K562 (cell line): Measurements from ENCODE around the gene ELOB. TPM values are rescaled to one million over a fixed set of nuclear protein-coding genes. Genes with fewer than 3 reads are reported as not detected.

ENCODE experiments used
- ARID3A ChIP-seq: IDR thresholded peaks from 2 replicates; pipeline ENCODE4 v1.6.1; 2012; ENCODE audit warnings: low read depth, low read length, improper control_type of control experiment, borderline replicate concordance
- ARNT ChIP-seq, 2 experiments: fragments of 450-650 bp; IDR thresholded peaks; 2 replicates each; pipeline ENCODE4 v1.6.1; 2016; ENCODE audit warnings: mild to moderate bottlenecking in 1 of 2
- DMBX1 ChIP-seq: fragments of 250-450 bp; sonication (Bioruptor Pico); IDR thresholded peaks from 2 replicates; pipeline ENCODE4 v1.8.0; 2022; ENCODE audit warnings: inconsistent platforms, mild to moderate bottlenecking, moderate library complexity, borderline replicate concordance
- E2F5 ChIP-seq: sonication (generic); formaldehyde crosslinking; IDR thresholded peaks from 2 replicates; pipeline ENCODE4 v1.8.0; 2022; ENCODE audit warnings: mild to moderate bottlenecking, missing genetic modification reagents
- FOXP1 ChIP-seq: sonication (generic); formaldehyde crosslinking; IDR thresholded peaks from 2 replicates; pipeline ENCODE4 v1.8.0; 2022; ENCODE audit warnings: mild to moderate bottlenecking, missing genetic modification reagents
- HCFC1 ChIP-seq: IDR thresholded peaks from 2 replicates; pipeline ENCODE4 v1.6.1; 2012; ENCODE audit warnings: low read depth, low read length, improper control_type of control experiment
- HINFP ChIP-seq: fragments of 450-650 bp; conservative IDR thresholded peaks from 2 replicates; pipeline ENCODE4 v1.6.1; 2016; ENCODE audit warnings: missing genetic modification characterization, low read depth, mild to moderate bottlenecking, control low read depth, missing compliant biosample characterization
- HLTF ChIP-seq: fragments of 450-650 bp; IDR thresholded peaks from 2 replicates; pipeline ENCODE4 v1.6.1; 2016
- MBD2 ChIP-seq: sonication (generic); IDR thresholded peaks from 2 replicates; pipeline ENCODE4 v1.6.1; 2016; ENCODE audit warnings: low read depth, borderline replicate concordance
- MCM7 ChIP-seq, 2 experiments: fragments of 450-650 bp; IDR thresholded peaks; 2 replicates each; pipeline ENCODE4 v1.6.1; 2016 to 2018
- MECOM ChIP-seq: fragments of 250-450 bp; sonication (Bioruptor Pico); IDR thresholded peaks from 2 replicates; pipeline ENCODE4 v1.8.0; 2022; ENCODE audit warnings: inconsistent platforms
- PCBP1 ChIP-seq: fragments of 200-400 bp; formaldehyde crosslinking; IDR thresholded peaks from 2 replicates; pipeline ENCODE4 v1.6.1; 2018; ENCODE audit warnings: mild to moderate bottlenecking, low read depth, low read length; ENCODE audit not compliant: poor library complexity, severe bottlenecking
- SIN3B ChIP-seq: fragments of 450-650 bp; IDR thresholded peaks from 2 replicates; pipeline ENCODE4 v1.6.1; 2017; ENCODE audit warnings: low read depth, mild to moderate bottlenecking, moderate library complexity
- SIRT6 ChIP-seq: IDR thresholded peaks from one replicate; pipeline ENCODE4 v1.6.1; 2012; ENCODE audit warnings: low read depth, mild to moderate bottlenecking, control low read depth, inconsistent platforms, low read length, moderate library complexity
- SMARCA4 ChIP-seq: fragments of 450-650 bp; IDR thresholded peaks from 2 replicates; pipeline ENCODE4 v1.6.1; 2016
- SMC3 ChIP-seq: conservative IDR thresholded peaks from 2 replicates; pipeline ENCODE4 v1.6.1; 2011; ENCODE audit warnings: low read depth, low read length, improper control_type of control experiment; ENCODE audit not compliant: insufficient read depth
- SRSF9 ChIP-seq: fragments of 200-400 bp; formaldehyde crosslinking; IDR thresholded peaks from 2 replicates; pipeline ENCODE4 v1.6.1; 2017; ENCODE audit warnings: low read depth, low read length, borderline replicate concordance
- STAT5B ChIP-seq: fragments of 250-450 bp; sonication (Bioruptor Pico); IDR thresholded peaks from 2 replicates; pipeline ENCODE4 v1.8.0; 2021; ENCODE audit warnings: mild to moderate bottlenecking, inconsistent platforms
- YY1 ChIP-seq, 3 experiments: IDR thresholded peaks; 2 replicates each; pipeline ENCODE4 v1.6.1; 2011; ENCODE audit warnings: low read length in 2 of 3, mild to moderate bottlenecking in 2 of 3, moderate library complexity in 2 of 3, borderline replicate concordance in 1 of 3, control low read depth in 1 of 3, low read depth in 1 of 3; ENCODE audit not compliant: insufficient read depth in 3 of 3, insufficient replicate concordance in 2 of 3, control insufficient read depth in 1 of 3, insufficient read length in 1 of 3; ENCODE audit errors: extremely low read depth in 1 of 3
- ZBTB12 ChIP-seq: fragments of 250-450 bp; sonication (Bioruptor Pico); IDR thresholded peaks from 2 replicates; pipeline ENCODE4 v1.4.0; 2020
- ZNF280B ChIP-seq: fragments of 250-450 bp; sonication (Bioruptor Pico); IDR thresholded peaks from 2 replicates; pipeline ENCODE4 v1.5.1; 2021; ENCODE audit warnings: mild to moderate bottlenecking
- ZNF408 ChIP-seq: fragments of 250-450 bp; sonication (Bioruptor Pico); IDR thresholded peaks from 2 replicates; pipeline ENCODE4 v1.4.0; 2020; ENCODE audit warnings: low read depth, mild to moderate bottlenecking, moderate library complexity
- ZNF583 ChIP-seq: fragments of 250-450 bp; sonication (Bioruptor Pico); IDR thresholded peaks from 2 replicates; pipeline ENCODE4 v1.4.0; 2020
- polyA plus RNA-seq, 8 experiments: library from polyadenylated mRNA; depleted of rRNA in 4 of 8; stranded (reverse) in 5 of 8; unstranded in 3 of 8; fragments of >200 nt; fragmentation: Nextera tagmentation in 2 of 8; fragmentation: Illumina TruSeq in 1 of 8; extraction: Ambion mirVana in 2 of 8; extraction: Trizol in 1 of 8; gene quantifications; 2 replicates each; pipeline versions ENCODE4 v1.2.1 to v1.2.3, GENCODE V29; 2011 to 2014; ENCODE audit warnings: inconsistent platforms in 1 of 8, missing spikeins in 1 of 8
- total RNA-seq, 7 experiments: library from RNA; depleted of rRNA in 6 of 7; stranded (reverse); fragments of >200 nt in 6 of 7; fragmentation: Illumina TruSeq in 2 of 7; extraction: Trizol in 2 of 7; gene quantifications; 2 replicates each; pipeline versions ENCODE4 v1.2.1 to v1.2.3, GENCODE V29; 2011 to 2021; ENCODE audit warnings: low replicate concordance in 1 of 7

Gene ELOB
- total and polyA plus RNA-seq, 9 of the 15 experiments (the other 6 are each of a cell fraction or from before 2014, with no cell fraction given), result 63.2 to 791 (median 237) TPM

GRCh38 chr16:2816751-2817339 lies 39.8 kb upstream of the ELOB start, which contains the start of gene PRSS21 (continued):
- peak; percentile 47 for TF ChIP-seq HCFC1
- TF ChIP-seq DMBX1 (CRISPR knock-in tag), result no peak
- no peak for TF ChIP-seq ARID3A
- TF ChIP-seq SIN3B, result no peak
- no peak for TF ChIP-seq MCM7 (IDR thresholded peaks at IDR 0.05)
- no peak for TF ChIP-seq FOXP1 (CRISPR knock-in tag)
- TF ChIP-seq MECOM, result no peak
- no peak for TF ChIP-seq ZBTB12 (CRISPR knock-in tag)
- TF ChIP-seq ZNF408 (CRISPR knock-in tag), result no peak
- no peak for TF ChIP-seq PCBP1
- no peak for TF ChIP-seq ARNT (IDR thresholded peaks at IDR 0.05)
- TF ChIP-seq ZNF583, result no peak
- TF ChIP-seq SRSF9, result no peak
- TF ChIP-seq HINFP (tag), result no peak
- TF ChIP-seq SIRT6, result no peak
- TF ChIP-seq SMC3, result 0 out of 2 replicates have a peak, but pooled peaks have one; percentile 20
- TF ChIP-seq ZNF280B (CRISPR knock-in tag), result no peak
- no peak for TF ChIP-seq STAT5B (CRISPR knock-in tag)
- TF ChIP-seq MBD2, result no peak
- no peak for TF ChIP-seq HLTF
- peak in 2 of 3 experiments; percentile 76 to 80 for TF ChIP-seq YY1 (IDR thresholded peaks at IDR 0.05; ENCODE audit: borderline replicate concordance in 1 of 3, control insufficient read depth in 1 of 3, extremely low read depth in 1 of 3, insufficient read depth in 3 of 3, insufficient read length in 1 of 3, insufficient replicate concordance in 2 of 3, low read depth in 1 of 3, low read length in 2 of 3)
- TF ChIP-seq E2F5, result no peak
- TF ChIP-seq SMARCA4, result no peak
